K562 (cell line): ENCODE data around the gene CAPS. TPM values are rescaled to one million over a fixed set of nuclear protein-coding genes. Genes with fewer than 3 reads are reported as not detected.

Source experiments
- ATAC-seq: fragments of 200-7000 bp; cut with Tn5 transposase; 3 replicates; pipeline ENCODE4 v1.9.1; 2020; ENCODE audit warnings: moderate library complexity
- BruUV-seq: library from RNA; stranded (reverse); fragments of 400-500 nt; replicated peaks from 2 replicates; lab custom pipeline; 2021; lab: Mats Ljungman, UMichigan
- CTCF ChIA-PET: fragments of 300-600 bp; formaldehyde crosslinking; extraction: SDS; loops from one replicate; lab custom pipeline; 2021; ENCODE audit warnings: low intra/inter-chr PET ratio; lab: Yijun Ruan, JAX
- POLR2A ChIA-PET: fragments of 300-600, 350-650 bp; sonication (Branson Sonifier 250); formaldehyde crosslinking; extraction: SDS; loops from one replicate; lab custom pipeline; 2021; ENCODE audit warnings: antibody characterized with exemption, inconsistent platforms; lab: Yijun Ruan, JAX
- DNase-seq, 4 experiments: peaks; one replicate each; pipeline versions ENCODE4 v3.0.0 to v3.0.0-alpha.2; 2011 to 2018; ENCODE audit warnings: low spot score in 3 of 4, mixed read lengths in 3 of 4; ENCODE audit errors: extremely low read depth in 1 of 4
- FAIRE-seq: peaks from 2 replicates; lab custom pipeline; 2011; peaks lifted over from hg19 to GRCh38; lab: Jason Lieb, UNC
- H2AFZ ChIP-seq: 2 replicates; pipeline ENCODE4 v1.6.0; 2011; ENCODE audit warnings: low read depth, low read length, control low read depth, inconsistent platforms
- H3K27ac ChIP-seq: fragments of 200-600 bp; 3 replicates; pipeline ENCODE4 v1.8.0; 2011; ENCODE audit warnings: low read depth, mild to moderate bottlenecking, control low read depth, inconsistent platforms, low read length, moderate library complexity, mixed read lengths; ENCODE audit errors: extremely low read depth
- H3K27me3 ChIP-seq, 2 experiments: fragments of 300-600 bp in 1 of 2; 2 replicates in 1 of 2; 3 replicates in 1 of 2; pipeline versions ENCODE4 v1.6.0 to v1.8.0; 2011; ENCODE audit warnings: inconsistent platforms in 2 of 2, low read length in 2 of 2, mild to moderate bottlenecking in 1 of 2, mixed read lengths in 1 of 2, moderate library complexity in 1 of 2; ENCODE audit not compliant: control insufficient read depth in 2 of 2, insufficient read depth in 2 of 2
- H3K36me3 ChIP-seq: fragments of 300-600 bp; 3 replicates; pipeline ENCODE4 v1.8.0; 2011; ENCODE audit warnings: mild to moderate bottlenecking, low read length, inconsistent platforms; ENCODE audit not compliant: control insufficient read depth, insufficient read depth
- H3K4me1 ChIP-seq, 2 experiments: fragments of 200-600 bp in 1 of 2; replicated peaks in 1 of 2; 2 replicates in 1 of 2; 3 replicates in 1 of 2; pipeline versions ENCODE4 v1.5.1 to v1.8.0; 2011; ENCODE audit warnings: inconsistent platforms in 2 of 2, low read length in 2 of 2, mild to moderate bottlenecking in 1 of 2, mixed read lengths in 1 of 2, moderate library complexity in 1 of 2; ENCODE audit not compliant: control insufficient read depth in 2 of 2, insufficient read depth in 2 of 2
- H3K4me2 ChIP-seq: 2 replicates; pipeline ENCODE4 v1.6.1; 2011; ENCODE audit warnings: low read length, control low read depth, inconsistent platforms, mixed read lengths; ENCODE audit not compliant: insufficient read depth
- H3K4me3 ChIP-seq: fragments of 200-600 bp; sonication (generic), shearing (Covaris generic); 2 replicates; pipeline ENCODE4 v1.5.1; 2016; ENCODE audit warnings: control low read depth, inconsistent platforms
- H3K79me2 ChIP-seq: fragments of 200-600 bp; 3 replicates; pipeline ENCODE4 v1.8.0; 2011; ENCODE audit warnings: low read length, inconsistent platforms; ENCODE audit not compliant: control insufficient read depth, insufficient read depth
- H3K9ac ChIP-seq, 2 experiments: 2 replicates each; pipeline versions ENCODE4 v1.6.0 to v1.6.1; 2011; ENCODE audit warnings: low read depth in 2 of 2, low read length in 2 of 2, control low read depth in 1 of 2, inconsistent platforms in 1 of 2, mild to moderate bottlenecking in 1 of 2, mixed read lengths in 1 of 2; ENCODE audit not compliant: insufficient read depth in 1 of 2
- H3K9me1 ChIP-seq: one replicate; pipeline ENCODE4 v1.6.0; 2011; ENCODE audit warnings: inconsistent platforms, mild to moderate bottlenecking, low read length, moderate library complexity; ENCODE audit not compliant: control insufficient read depth, insufficient read depth
- H3K9me3 ChIP-seq: replicated peaks from 2 replicates; pipeline ENCODE4 v1.5.1; 2011; ENCODE audit warnings: low read depth, low read length, inconsistent platforms; ENCODE audit not compliant: control insufficient read depth, insufficient read depth
- H4K20me1 ChIP-seq: replicated peaks from 2 replicates; pipeline ENCODE4 v1.6.1; 2011; ENCODE audit warnings: low read length, inconsistent platforms, mixed read lengths; ENCODE audit not compliant: control insufficient read depth, insufficient read depth
- BRF2 ChIP-seq: IDR thresholded peaks from 3 replicates; pipeline ENCODE4 v1.6.1; 2011; ENCODE audit warnings: borderline replicate concordance, mild to moderate bottlenecking; ENCODE audit not compliant: insufficient read length, insufficient read depth
- NCOR1 ChIP-seq: fragments of 450-650 bp; IDR thresholded peaks from 2 replicates; pipeline ENCODE4 v1.6.1; 2016; ENCODE audit warnings: mild to moderate bottlenecking, moderate library complexity
- NR4A1 ChIP-seq, 2 experiments: fragments of 250-450 bp in 1 of 2; fragments of 450-650 bp in 1 of 2; sonication (Bioruptor Pico) in 1 of 2; IDR thresholded peaks; 2 replicates each; pipeline versions ENCODE4 v1.4.0 to v1.6.1; 2016 to 2020; ENCODE audit warnings: mild to moderate bottlenecking in 2 of 2, missing compliant biosample characterization in 1 of 2, missing genetic modification characterization in 1 of 2, moderate library complexity in 1 of 2
- SIRT6 ChIP-seq: IDR thresholded peaks from one replicate; pipeline ENCODE4 v1.6.1; 2012; ENCODE audit warnings: low read depth, mild to moderate bottlenecking, control low read depth, inconsistent platforms, low read length, moderate library complexity
- SNIP1 ChIP-seq: fragments of 450-650 bp; IDR thresholded peaks from 2 replicates; pipeline ENCODE4 v1.7.1; 2017; ENCODE audit warnings: low read depth, mild to moderate bottlenecking
- WHSC1 ChIP-seq: IDR thresholded peaks from one replicate; pipeline ENCODE4 v1.6.1; 2012; ENCODE audit warnings: low read length, control low read depth, inconsistent platforms
- ZNF24 ChIP-seq: fragments of 450-650 bp; IDR thresholded peaks from 2 replicates; pipeline ENCODE4 v1.6.1; 2016
- WGBS: fragments of 100-300 bp; shearing (Covaris generic); methylation state at CpG from one replicate; pipeline ENCODE4 v1.1.6; 2016; ENCODE audit warnings: low coverage, mixed read lengths; ENCODE audit not compliant: insufficient coverage; ENCODE audit errors: missing lambda C conversion rate; 5-methylcytosine and 5-hydroxymethylcytosine counted together
- in situ Hi-C: fragments of 300-500 bp; cut with MboI; formaldehyde crosslinking; loops from 4 replicates; pipeline ENCODE4 v1.15.0; 2018; ENCODE audit warnings: inconsistent platforms, mixed read lengths
- intact Hi-C: fragments of 100-400 bp; cut with micrococcal nuclease; formaldehyde crosslinking; loops from 2 replicates; pipeline ENCODE4 v1.14.2; 2022
- polyA plus RNA-seq, 8 experiments: library from polyadenylated mRNA; depleted of rRNA in 4 of 8; stranded (reverse) in 5 of 8; unstranded in 3 of 8; fragments of >200 nt; fragmentation: Nextera tagmentation in 2 of 8; fragmentation: Illumina TruSeq in 1 of 8; extraction: Ambion mirVana in 2 of 8; extraction: Trizol in 1 of 8; gene quantifications; 2 replicates each; pipeline versions ENCODE4 v1.2.1 to v1.2.3, GENCODE V29; 2011 to 2014; ENCODE audit warnings: inconsistent platforms in 1 of 8, missing spikeins in 1 of 8
- total RNA-seq, 7 experiments: library from RNA; depleted of rRNA in 6 of 7; stranded (reverse); fragments of >200 nt in 6 of 7; fragmentation: Illumina TruSeq in 2 of 7; extraction: Trizol in 2 of 7; gene quantifications; 2 replicates each; pipeline versions ENCODE4 v1.2.1 to v1.2.3, GENCODE V29; 2011 to 2021; ENCODE audit warnings: low replicate concordance in 1 of 7
- TF ChIP-seq, protein P1 (sequence below): sonication (generic); formaldehyde crosslinking; IDR thresholded peaks from 2 replicates; pipeline ENCODE4 v1.8.0; 2022; ENCODE audit warnings: mild to moderate bottlenecking, missing genetic modification reagents, borderline replicate concordance

Gene CAPS
- total and polyA plus RNA-seq, 9 of the 15 experiments (the other 6 are each of a cell fraction or from before 2014, with no cell fraction given): 0.15 to 4.0 (median 0.91) TPM

DNA sequence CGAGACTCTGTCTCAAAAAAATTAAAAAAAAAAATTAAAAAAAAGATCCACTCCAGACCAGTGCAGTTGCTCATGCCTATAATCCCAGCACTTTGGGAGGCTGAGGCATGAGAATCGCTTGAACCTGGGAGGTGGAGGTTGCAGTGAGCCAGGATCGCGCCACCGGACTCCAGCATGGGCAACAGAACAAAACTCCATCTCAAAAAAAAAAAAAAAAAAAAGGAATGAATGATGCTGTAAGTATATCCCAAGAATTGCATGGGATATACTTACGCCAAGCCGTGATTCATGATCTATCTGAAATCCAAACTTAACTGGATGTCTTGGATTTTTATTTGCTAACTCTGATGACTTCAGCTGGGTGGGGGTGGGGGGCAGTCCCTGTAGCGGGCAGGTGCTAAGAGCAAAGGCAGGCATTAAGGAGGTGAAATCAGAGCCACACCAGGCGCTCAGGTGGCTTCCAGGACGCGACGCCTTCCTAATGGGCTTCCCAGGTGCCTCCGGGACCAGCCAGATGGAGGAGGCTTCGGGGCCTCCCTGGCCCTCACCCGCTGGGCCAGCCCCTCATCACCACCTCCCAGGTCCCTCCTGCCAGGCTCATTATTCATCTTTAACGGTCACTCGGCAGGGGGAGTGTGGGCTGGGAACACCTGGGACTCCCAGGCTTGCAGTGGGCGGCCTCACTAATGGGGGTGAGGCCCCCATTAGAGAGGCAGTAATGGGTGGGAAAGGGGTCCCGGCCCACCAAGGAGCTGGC lies 32.3 kb upstream of the CAPS start:
- no TSS peak for BruUV-seq
- H3K79me2 ChIP-seq: no peaks in the 10 kb centered on the region
- no peak overlapping the region for H3K9ac ChIP-seq
- WGBS: 16% methylated on average over 15 of the region's 19 CpGs
- H2AFZ ChIP-seq: no peak overlapping the region
- peaks cover 15 to 42% of the 10 kb centered on the region in 2 experiments; a peak in 4 of 5 replicates for H3K27me3 ChIP-seq
- intact Hi-C loops: no loop called here
- H3K9me3 ChIP-seq: no peaks in the 10 kb centered on the region
- in situ Hi-C loops: no loop called here
- CTCF ChIA-PET: no interaction called here
- no peak for TF ChIP-seq SNIP1
- TF ChIP-seq ZNF24: 0 out of 2 replicates have a peak, but pooled peaks have one; percentile 32
- TF ChIP-seq, all 486 proteins: peak for 1
- Histone ChIP-seq H3K4me3 (no peak overlapping the region), H3K27ac (no peak overlapping the region), H3K4me1 (peaks cover 2 to 19% of the 10 kb centered on the region in 2 experiments; a peak in 2 of 5 replicates), H3K9me1 (no peaks in the 10 kb centered on the region), H3K4me2 (no peak overlapping the region), H3K36me3 (no peaks in the 10 kb centered on the region), H4K20me1 (no peaks in the 10 kb centered on the region)
- POLR2A ChIA-PET: interaction anchor here (0.6 kb wide), 1 partner anchor 17 kb away, joined by 3 read pairs; no protein-coding TSS in a partner anchor
- FAIRE-seq (no peak), DNase-seq (no peak), ATAC-seq (no peak)

DNA sequence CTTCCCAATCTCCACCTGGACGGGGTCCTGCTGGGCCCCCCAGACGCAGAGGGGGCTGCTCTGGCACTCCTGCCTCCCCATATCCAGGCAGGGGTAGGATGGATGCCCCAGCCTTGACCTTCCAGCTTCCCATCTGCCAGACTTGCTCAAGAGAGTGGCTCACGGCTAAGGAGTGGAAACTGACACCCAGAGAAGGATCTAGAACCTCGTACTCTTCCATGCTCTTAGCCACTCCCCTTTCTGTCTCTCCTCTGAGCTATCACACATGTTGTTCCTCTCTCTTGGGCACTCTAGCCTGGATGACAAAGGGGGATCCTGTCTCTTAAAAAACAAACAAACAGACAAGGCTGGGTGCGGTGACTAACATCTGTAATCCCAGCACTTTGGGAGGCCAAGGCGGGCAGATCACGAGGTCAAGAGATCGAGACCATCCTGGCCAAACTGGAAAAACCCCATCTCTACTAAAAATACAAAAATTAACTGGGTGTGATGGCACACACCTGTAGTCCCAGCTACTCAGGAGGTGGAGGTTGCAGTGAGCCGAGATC lies 31.6 kb upstream of the CAPS start:
- ChIA-PET POLR2A (interaction anchor here (0.6 to 1.0 kb wide), 2 partner anchors 10 to 11 kb away, joined by 3 to 4 read pairs; no protein-coding TSS in a partner anchor), CTCF (no interaction called here)
- no TSS peak for BruUV-seq
- intact Hi-C loops: no loop called here
- FAIRE-seq: peak; percentile 48
- Histone ChIP-seq H3K27me3 (peaks cover 15 to 39% of the 10 kb centered on the region in 2 experiments; a peak in 4 of 5 replicates), H3K36me3 (no peaks in the 10 kb centered on the region), H3K4me1 (peaks cover 2 to 19% of the 10 kb centered on the region in 2 experiments; a peak in 2 of 5 replicates), H3K4me3 (no peak overlapping the region), H3K9ac (0 out of 4 replicates have a peak overlapping the region, but pooled peaks of 1 of the 2 experiments have one; percentile 45), H3K27ac (no peak overlapping the region), H2AFZ (no peak overlapping the region), H3K9me3 (no peaks in the 10 kb centered on the region), H3K4me2 (no peak overlapping the region), H3K79me2 (no peaks in the 10 kb centered on the region), H3K9me1 (no peaks in the 10 kb centered on the region), H4K20me1 (no peaks in the 10 kb centered on the region)
- peak; percentile 62 for ATAC-seq
- in situ Hi-C loops: no loop called here
- no peak for DNase-seq
- 11% methylated on average over 8 of the region's 9 CpGs for WGBS
- no peak for TF ChIP-seq NR4A1 (CRISPR knock-in tag; IDR thresholded peaks at IDR 0.05)
- no peak for TF ChIP-seq NR4A1 (tag; IDR thresholded peaks at IDR 0.05)
- no peak for TF ChIP-seq WHSC1
- TF ChIP-seq, protein P1, sequence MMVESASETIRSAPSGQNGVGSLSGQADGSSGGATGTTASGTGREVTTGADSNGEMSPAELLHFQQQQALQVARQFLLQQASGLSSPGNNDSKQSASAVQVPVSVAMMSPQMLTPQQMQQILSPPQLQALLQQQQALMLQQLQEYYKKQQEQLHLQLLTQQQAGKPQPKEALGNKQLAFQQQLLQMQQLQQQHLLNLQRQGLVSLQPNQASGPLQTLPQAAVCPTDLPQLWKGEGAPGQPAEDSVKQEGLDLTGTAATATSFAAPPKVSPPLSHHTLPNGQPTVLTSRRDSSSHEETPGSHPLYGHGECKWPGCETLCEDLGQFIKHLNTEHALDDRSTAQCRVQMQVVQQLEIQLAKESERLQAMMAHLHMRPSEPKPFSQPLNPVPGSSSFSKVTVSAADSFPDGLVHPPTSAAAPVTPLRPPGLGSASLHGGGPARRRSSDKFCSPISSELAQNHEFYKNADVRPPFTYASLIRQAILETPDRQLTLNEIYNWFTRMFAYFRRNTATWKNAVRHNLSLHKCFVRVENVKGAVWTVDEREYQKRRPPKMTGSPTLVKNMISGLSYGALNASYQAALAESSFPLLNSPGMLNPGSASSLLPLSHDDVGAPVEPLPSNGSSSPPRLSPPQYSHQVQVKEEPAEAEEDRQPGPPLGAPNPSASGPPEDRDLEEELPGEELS (CRISPR knock-in tag): no peak
- no peak for TF ChIP-seq SIRT6
- TF ChIP-seq NCOR1: no peak
- TF ChIP-seq BRF2: no peak
